GF-D8 (cell line): ENCODE measurements around the gene SLC38A10.
"Not testable (repeated sequence)": the region's sequence is repeated elsewhere in the genome, so short reads cannot be mapped to it uniquely, and the experiment has no call there.

Source experiments
- DNase-seq: peaks from one replicate; lab custom pipeline; 2025; lab: John Stamatoyannopoulos, UW

The SLC38A10 gene

GRCh38 chr17:81230043-81230820 lies 64.9 kb downstream of the SLC38A10 start:
- no peak for DNase-seq

- no peak for DNase-seq
Measured at GRCh38 chr17:81229666-81229920, 65.5 kb downstream of the SLC38A10 start.

- DNase-seq: no peak
Measured at GRCh38 chr17:81228834-81229665, 66.1 kb downstream of the SLC38A10 start.

- DNase-seq: no peak
Measured at GRCh38 chr17:81228420-81228819, 66.7 kb downstream of the SLC38A10 start.

GRCh38 chr17:81227630-81228029 lies 67.5 kb downstream of the SLC38A10 start:
- not testable (repeated sequence) for DNase-seq

- DNase-seq: peak; percentile 24
Measured at GRCh38 chr17:81223762-81224130, 71.4 kb downstream of the SLC38A10 start.

- DNase-seq: peak; percentile 92
Measured at GRCh38 chr17:81222906-81223761, 72.0 kb downstream of the SLC38A10 start, which contains the start of gene CEP131. TSS of gene CEP131 (minus strand) at chr17:81222965. CDS start at chr17:81220056, 2,909 bp downstream.

- no peak for DNase-seq
Measured at GRCh38 chr17:81222620-81222905, 72.5 kb downstream of the SLC38A10 start.

- DNase-seq: no peak
Measured at GRCh38 chr17:81221842-81222619, 73.1 kb downstream of the SLC38A10 start.

- no peak for DNase-seq
Measured at GRCh38 chr17:81221371-81221841, 73.7 kb downstream of the SLC38A10 start.

- DNase-seq: no peak
Measured at GRCh38 chr17:81219476-81220180, 75.5 kb downstream of the SLC38A10 start.

- no peak for DNase-seq
Measured at GRCh38 chr17:81218991-81219390, 76.1 kb downstream of the SLC38A10 start.

GRCh38 chr17:81218459-81218858 lies 76.6 kb downstream of the SLC38A10 start:
- DNase-seq: no peak

GRCh38 chr17:81217491-81217890 lies 77.6 kb downstream of the SLC38A10 start:
- DNase-seq: no peak

GRCh38 chr17:81213978-81214377 lies 81.1 kb downstream of the SLC38A10 start:
- no peak for DNase-seq

- DNase-seq: no peak
Measured at GRCh38 chr17:81212365-81212764, 82.7 kb downstream of the SLC38A10 start.

GRCh38 chr17:81210868-81211267 lies 84.2 kb downstream of the SLC38A10 start:
- DNase-seq: no peak

- DNase-seq: no peak
Measured at GRCh38 chr17:81210466-81210865, 84.6 kb downstream of the SLC38A10 start.

GRCh38 chr17:81209141-81209540 lies 86.0 kb downstream of the SLC38A10 start:
- no peak for DNase-seq

GRCh38 chr17:81208651-81209050 lies 86.5 kb downstream of the SLC38A10 start:
- DNase-seq: no peak
